ENCODE data around the gene IL17B. TPM values are rescaled to one million over a fixed set of nuclear protein-coding genes. Genes with fewer than 3 reads are reported as not detected.

The IL17B gene
- total and polyA plus RNA-seq, 2 experiments from 2014 or later: not detected

DNA sequence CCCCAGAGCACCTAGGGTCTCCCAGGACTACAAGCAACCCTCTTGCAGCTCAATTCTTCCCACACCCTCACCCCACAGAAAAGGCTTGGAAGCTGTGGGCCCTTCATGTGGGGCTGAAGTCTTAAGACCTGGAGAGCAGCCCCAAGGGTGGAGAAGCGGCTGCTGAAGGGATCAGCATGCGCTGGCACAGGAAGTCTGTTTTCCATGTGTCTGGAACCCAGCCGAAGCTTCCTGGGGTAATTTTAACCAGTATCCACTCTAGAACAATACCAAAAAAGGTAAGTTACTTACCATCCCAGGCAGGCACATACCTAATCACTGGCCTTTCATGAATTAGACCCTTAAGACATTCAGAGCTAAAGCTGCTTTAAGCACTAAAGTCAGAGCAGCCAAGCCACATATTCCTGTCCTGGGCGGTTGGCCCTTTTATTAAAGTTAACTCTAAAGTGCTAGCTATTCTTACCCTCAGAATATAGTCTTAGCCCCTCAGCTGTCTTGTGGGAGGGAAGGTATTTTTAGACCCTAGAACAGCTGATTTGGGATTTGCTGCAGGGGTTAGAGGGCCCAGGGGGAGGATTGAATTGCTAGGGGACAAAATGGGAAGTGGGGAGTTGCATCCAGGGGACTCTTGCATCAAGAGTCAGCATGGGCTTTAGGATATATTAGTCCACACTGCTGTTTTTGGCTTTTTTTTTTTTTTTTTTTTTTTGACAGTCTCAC, 6.9 kb downstream of the IL17B start:
- no peaks in the 10 kb centered on the region for H3K36me3 ChIP-seq (ENCODE audit: insufficient read depth)
- DNase-seq (ENCODE audit: low spot score): no peak
- H3K79me2 ChIP-seq (replicated peaks; ENCODE audit: insufficient read depth): no peaks in the 10 kb centered on the region
- H3K9me3 Mint-ChIP-seq: no peaks in the 10 kb centered on the region
- no peaks in the 10 kb centered on the region; the same call in 1 of the 2 replicates for H4K20me1 ChIP-seq (replicated peaks; ENCODE audit: insufficient read depth)
- H3K27me3 ChIP-seq (ENCODE audit: insufficient read depth): no peaks in the 10 kb centered on the region
- H3K4me2 ChIP-seq: no peak overlapping the region
- peaks cover 21% of the 10 kb centered on the region for H3K4me1 Mint-ChIP-seq
- no peaks in the 10 kb centered on the region for H3F3A ChIP-seq (replicated peaks; ENCODE audit: low read depth)
- no peaks in the 10 kb centered on the region; the same call in 1 of the 2 replicates for H3K9me2 ChIP-seq (ENCODE audit: insufficient read depth)
- no peak overlapping the region for H3K4me3 Mint-ChIP-seq
- peaks cover 3% of the 10 kb centered on the region; the same call in 1 of the 2 replicates for H3K4me1 ChIP-seq (ENCODE audit: insufficient read depth)
- no peak overlapping the region for H3K27ac ChIP-seq (ENCODE audit: low read depth)
- H2AFZ ChIP-seq: no peak overlapping the region
- H3K27me3 Mint-ChIP-seq (ENCODE audit: insufficient read depth, low read depth, poor library complexity): peaks cover 9% of the 10 kb centered on the region
- H3K36me3 Mint-ChIP-seq (ENCODE audit: low read depth): peaks cover 4% of the 10 kb centered on the region; the same call in 2 of the 3 replicates
- no peak overlapping the region for H3K27ac Mint-ChIP-seq
- H3K4me3 ChIP-seq: no peak overlapping the region
- no peak for ATAC-seq
- no peak for TF ChIP-seq NANOG (IDR thresholded peaks at IDR 0.05; ENCODE audit: borderline replicate concordance)
- TF ChIP-seq ZNF462 (CRISPR knock-in tag; IDR thresholded peaks at IDR 0.05): no peak
- TF ChIP-seq EZH2phosphoT487 (IDR thresholded peaks at IDR 0.05; ENCODE audit: unreplicated experiment): no peak
- TF ChIP-seq ETS1 (IDR thresholded peaks at IDR 0.05): no peak
- no peak for TF ChIP-seq CTCF (conservative IDR thresholded peaks at IDR 0.05; ENCODE audit: low read depth in 2 of 2)
- TF ChIP-seq EZH2 (IDR thresholded peaks at IDR 0.05; ENCODE audit: low read depth, unreplicated experiment): no peak
- TF ChIP-seq ZNF331 (CRISPR knock-in tag; IDR thresholded peaks at IDR 0.05; ENCODE audit: low read depth): no peak
- TF ChIP-seq ZNF114 (CRISPR knock-in tag; IDR thresholded peaks at IDR 0.05): no peak
- TF ChIP-seq POLR2AphosphoS5 (IDR thresholded peaks at IDR 0.05; ENCODE audit: low read depth): no peak
- TF ChIP-seq CREB1 (CRISPR knock-in tag; IDR thresholded peaks at IDR 0.05; ENCODE audit: low read depth): no peak
- TF ChIP-seq, protein P1, sequence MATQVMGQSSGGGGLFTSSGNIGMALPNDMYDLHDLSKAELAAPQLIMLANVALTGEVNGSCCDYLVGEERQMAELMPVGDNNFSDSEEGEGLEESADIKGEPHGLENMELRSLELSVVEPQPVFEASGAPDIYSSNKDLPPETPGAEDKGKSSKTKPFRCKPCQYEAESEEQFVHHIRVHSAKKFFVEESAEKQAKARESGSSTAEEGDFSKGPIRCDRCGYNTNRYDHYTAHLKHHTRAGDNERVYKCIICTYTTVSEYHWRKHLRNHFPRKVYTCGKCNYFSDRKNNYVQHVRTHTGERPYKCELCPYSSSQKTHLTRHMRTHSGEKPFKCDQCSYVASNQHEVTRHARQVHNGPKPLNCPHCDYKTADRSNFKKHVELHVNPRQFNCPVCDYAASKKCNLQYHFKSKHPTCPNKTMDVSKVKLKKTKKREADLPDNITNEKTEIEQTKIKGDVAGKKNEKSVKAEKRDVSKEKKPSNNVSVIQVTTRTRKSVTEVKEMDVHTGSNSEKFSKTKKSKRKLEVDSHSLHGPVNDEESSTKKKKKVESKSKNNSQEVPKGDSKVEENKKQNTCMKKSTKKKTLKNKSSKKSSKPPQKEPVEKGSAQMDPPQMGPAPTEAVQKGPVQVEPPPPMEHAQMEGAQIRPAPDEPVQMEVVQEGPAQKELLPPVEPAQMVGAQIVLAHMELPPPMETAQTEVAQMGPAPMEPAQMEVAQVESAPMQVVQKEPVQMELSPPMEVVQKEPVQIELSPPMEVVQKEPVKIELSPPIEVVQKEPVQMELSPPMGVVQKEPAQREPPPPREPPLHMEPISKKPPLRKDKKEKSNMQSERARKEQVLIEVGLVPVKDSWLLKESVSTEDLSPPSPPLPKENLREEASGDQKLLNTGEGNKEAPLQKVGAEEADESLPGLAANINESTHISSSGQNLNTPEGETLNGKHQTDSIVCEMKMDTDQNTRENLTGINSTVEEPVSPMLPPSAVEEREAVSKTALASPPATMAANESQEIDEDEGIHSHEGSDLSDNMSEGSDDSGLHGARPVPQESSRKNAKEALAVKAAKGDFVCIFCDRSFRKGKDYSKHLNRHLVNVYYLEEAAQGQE (IDR thresholded peaks at IDR 0.05; ENCODE audit: unreplicated experiment): no peak
- TF ChIP-seq JUNB (IDR thresholded peaks at IDR 0.05; ENCODE audit: unreplicated experiment): no peak

Measured in GM23338 (cell line).